GM21576 (cell line): Measurements from ENCODE around the gene CTTNBP2.
A peak's percentile ranks its signal among the peaks of the same experiment; 100 is the strongest.
"Not testable (repeated sequence)": the region's sequence is repeated elsewhere in the genome, so short reads cannot be mapped to it uniquely, and the experiment has no call there.

Experiments
- ATAC-seq: cut with Tn5 transposase; IDR thresholded peaks from one replicate; pipeline ENCODE4 v1.9.1; 2021; ENCODE audit warnings: mild to moderate bottlenecking, moderate library complexity; ENCODE audit not compliant: unreplicated experiment

The CTTNBP2 gene

DNA sequence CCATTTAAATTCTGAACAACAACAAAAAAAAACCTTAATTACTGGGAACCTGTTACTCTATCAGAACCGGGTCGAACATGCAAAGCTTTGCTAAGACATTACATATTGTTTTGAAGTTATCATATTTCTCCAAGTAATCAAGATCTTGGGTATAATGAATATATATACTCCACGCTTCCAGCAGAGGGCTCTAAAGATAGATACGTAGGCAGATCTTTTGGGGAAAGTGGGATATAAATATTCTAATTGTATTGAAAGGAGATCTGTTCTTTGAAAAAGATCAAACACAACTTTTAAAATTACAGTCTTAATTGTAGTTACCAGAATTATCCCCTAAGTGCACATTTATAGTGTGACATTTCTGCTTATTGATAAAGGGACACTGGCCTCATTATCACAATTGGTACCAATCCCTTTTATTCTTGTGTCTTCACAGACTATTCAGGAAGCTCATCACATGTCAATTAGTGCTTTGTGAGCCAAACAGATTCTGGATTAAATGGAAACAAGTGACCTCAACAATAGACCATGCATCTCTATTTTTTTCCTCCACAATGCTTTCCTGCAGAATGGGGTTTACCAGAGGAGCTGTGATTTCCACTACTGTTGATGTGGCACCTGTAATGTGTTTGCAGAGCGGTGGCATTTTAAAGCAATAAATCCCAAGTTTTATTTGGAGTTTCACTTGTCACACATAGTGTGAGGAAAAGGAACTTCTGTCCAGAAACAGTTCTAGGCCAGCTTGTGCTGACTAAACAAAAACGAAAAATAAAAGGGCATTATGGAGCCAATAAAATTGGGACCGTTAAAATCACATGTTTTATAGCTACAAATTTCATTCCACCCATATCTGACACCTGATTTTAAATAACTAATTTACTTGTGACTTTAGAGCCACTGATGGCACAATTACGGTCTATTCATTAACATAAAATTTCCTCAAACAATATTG lies 122.4 kb downstream of the CTTNBP2 start:
- no peak for ATAC-seq

DNA sequence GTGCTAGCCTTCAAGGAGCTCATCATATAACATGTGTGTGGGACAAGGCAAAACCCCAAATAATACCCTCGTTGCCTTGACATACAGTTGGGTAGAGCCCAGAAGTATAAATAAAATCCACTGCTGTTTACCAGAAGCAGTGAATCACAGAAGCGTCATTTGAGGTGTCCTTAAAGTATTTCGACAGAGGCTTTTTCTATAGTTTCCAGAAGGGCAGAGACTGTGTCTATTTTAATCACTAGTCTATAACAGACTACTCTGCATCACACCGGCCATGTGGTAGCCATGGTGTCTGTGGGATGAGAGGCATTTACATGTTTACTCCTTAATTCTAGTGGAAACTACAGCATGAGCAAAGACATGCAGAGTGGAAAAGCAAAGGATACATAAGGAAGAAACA lies 131.3 kb downstream of the CTTNBP2 start:
- no peak for ATAC-seq

DNA sequence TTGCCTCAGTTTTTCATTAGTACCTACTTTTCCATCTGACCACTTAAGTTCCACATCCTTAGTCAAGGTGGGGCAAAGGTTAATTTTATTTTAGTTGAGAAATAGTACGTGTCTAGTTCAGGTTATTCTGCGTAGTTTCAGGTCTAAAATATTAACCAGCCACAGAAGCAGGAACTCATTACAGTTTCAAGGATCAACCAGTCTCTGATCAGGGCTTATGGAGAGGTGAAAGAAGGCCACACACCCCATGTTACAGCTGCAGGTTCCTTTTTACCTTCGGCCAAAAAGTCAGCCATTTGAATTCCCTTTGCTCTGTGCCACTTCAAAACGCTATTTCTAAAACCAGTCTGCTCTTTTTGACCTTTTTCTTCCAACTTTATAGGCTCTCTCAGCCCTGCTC lies 134.2 kb downstream of the CTTNBP2 start:
- ATAC-seq = no peak

DNA sequence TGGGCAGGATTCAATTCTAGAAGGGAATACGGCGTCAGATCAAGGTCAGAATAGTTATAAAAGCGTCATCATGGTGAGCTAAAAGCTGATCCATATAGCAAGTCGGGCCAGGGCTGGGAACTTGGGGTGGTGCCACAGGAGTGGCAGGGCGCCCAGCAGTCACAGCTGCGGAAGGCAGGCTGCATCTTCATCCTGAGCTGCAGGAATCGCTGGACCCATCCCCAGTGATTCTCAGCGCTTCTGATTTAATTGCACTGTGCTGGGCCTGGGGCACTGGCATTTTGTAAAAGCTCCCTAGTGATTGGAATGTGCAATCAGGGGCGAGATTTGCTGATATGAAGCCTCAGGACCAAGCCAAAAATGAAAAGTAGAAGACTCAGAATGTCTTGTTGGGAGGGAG lies 135.3 kb downstream of the CTTNBP2 start:
- no peak for ATAC-seq

DNA sequence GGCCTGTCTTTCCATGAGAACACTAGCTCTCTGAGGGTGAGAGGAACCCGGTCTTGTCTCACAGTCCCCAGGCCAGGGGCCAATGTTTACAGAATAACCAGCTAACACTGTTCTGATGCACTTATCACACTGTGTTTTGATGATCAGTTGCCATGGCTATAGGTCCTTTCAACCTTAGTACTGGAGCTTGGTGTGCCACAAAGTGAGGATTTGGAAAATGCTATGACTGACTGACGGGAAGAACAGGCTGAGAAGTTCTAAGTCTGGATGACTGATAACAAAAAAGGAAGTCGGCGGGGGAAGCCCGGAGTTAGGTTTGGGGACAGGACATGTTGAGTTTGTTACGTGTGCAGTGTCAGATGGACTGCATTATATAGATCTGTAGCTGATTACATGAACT lies 141.8 kb downstream of the CTTNBP2 start:
- ATAC-seq = peak; percentile 89

DNA sequence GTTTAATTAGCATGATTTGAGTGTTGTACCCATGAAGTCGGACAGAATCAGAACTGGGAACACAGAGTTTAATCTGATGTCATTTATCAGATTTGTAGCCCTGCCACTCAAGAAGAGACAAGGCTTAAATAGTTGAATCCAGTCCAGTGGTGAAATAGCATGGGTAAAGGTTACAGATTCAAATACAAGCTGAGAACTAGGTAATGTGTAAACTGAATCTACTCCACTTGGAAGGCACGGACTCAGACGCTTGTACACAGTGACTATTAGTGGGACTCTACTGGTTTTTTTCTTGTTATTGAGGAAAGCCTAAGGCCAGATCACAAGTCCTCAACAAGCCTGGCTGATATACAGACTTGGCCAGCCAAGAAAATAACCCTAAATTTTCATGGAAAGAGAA lies 142.9 kb downstream of the CTTNBP2 start:
- ATAC-seq = no peak

DNA sequence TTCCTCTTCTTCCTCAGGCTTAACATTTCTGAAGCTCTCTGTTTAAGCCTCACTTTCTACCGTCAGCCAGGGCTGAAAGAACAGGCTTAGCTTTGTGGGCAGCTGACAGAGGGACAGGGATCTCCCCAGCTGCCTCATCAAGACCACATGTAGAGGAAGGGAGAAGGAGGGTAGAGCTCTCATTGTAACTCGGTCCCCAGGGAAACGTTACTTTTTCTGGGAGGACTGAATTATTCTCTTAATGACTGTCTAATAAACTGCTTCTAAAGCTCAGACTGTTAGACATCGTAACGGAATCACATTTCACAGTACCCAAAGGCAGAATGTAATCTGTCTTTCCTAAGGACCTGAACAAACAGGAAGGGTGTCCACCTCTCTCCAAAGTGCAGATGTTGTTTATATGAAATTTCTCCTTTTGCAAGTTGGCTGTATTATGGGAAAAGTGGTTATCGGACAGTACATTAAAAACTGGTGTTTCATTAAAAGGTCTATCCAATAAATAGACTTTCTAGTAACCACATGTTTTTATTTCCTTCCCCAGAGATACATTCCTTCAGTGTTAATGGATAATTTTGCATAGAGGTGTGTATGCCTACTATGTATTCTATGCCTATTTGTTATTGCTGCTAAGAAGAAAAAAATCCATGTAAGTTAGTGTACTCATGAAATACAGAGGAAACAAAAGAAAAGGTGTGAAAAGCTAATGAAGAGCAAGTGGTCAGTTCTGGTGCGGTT lies 144.2 kb downstream of the CTTNBP2 start:
- no peak for ATAC-seq

DNA sequence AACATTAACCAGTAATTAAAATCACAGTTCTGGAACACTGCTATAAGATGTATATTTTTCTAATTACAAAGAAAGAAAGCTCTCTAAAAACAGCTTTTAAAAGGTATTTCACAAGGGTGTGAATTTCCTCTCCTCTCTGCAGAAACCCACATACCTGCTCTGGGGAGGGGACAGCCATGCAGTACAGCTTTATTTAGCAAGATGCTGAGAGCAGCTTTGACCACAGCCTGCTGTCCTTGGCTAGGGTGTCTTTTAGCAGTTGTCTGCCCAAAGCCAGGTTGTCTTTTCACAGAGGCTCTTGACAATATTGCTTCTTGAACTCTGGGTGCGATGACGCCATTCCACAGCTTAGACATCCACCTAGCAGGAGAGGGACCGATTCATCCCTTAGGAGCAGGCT lies 148.3 kb downstream of the CTTNBP2 start:
- ATAC-seq = no peak

DNA sequence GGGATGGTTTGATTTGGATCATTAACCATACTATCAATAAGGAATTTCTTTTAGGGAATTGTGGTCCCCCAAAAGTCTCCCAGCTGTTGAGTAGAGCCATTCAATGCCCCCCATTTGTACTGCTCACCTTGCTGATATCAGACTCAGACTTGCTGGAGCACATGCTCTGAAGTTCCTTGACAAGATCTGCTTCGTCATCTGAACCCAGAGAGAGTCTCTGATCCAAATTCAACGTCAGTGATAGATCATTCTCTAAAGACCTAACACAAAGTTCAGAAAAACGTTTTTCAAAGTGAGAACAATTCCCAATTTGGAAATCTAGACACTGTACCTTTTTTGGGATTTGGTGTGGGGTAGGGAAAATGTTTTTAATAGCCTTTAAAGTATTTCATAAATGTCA lies 153.9 kb downstream of the CTTNBP2 start:
- no peak for ATAC-seq

DNA sequence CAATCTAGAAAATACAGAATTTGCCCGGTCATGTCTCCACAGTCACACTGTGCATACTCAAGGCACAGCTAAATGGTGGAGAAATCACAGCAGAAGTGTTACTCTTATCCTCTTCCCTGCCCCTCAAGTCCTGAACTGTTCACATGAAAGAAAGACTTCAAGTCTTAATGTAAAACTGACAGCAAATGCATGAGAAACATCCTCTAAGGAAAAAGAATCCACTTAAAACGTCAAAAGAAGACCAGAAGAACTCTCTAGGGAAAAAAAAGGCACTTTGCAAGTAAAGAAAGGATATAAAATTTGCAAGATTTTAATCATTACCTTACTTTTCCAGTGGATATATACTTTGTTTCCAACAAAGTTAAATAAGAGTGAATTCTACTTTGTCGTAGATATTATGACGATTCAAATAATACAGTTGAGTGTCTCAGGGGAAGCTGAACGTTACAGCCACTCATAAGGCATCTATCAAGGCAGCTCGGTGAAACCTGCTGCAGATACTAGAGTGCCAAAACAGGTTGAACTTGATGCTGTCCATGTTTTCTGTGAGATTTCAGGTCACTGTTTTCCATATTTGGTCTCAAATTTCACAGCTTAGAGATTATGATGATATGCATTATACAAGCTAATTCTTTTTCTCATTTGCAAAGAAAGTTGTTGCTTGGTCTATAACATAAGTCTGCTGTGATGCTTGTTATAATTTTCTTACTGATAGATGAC lies 155.0 kb downstream of the CTTNBP2 start:
- no peak for ATAC-seq

DNA sequence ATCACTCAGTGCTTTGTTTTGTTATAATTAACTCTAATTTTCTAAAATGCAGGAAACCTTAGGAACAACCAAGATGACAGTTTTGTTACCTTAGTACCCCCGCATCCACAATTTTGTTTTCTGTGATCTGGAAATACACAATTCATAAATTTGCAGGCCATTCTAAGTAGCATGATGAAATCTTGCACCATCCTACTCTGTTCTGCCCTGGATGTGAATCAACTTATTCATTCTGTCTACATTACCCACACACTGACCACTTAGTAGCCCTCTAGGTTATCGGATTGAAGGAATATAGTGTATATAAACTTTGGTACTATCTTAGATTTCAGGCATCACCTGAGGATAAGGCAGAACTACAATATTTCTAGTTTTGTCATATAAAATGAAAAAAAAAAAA lies 155.9 kb downstream of the CTTNBP2 start:
- ATAC-seq = no peak

DNA sequence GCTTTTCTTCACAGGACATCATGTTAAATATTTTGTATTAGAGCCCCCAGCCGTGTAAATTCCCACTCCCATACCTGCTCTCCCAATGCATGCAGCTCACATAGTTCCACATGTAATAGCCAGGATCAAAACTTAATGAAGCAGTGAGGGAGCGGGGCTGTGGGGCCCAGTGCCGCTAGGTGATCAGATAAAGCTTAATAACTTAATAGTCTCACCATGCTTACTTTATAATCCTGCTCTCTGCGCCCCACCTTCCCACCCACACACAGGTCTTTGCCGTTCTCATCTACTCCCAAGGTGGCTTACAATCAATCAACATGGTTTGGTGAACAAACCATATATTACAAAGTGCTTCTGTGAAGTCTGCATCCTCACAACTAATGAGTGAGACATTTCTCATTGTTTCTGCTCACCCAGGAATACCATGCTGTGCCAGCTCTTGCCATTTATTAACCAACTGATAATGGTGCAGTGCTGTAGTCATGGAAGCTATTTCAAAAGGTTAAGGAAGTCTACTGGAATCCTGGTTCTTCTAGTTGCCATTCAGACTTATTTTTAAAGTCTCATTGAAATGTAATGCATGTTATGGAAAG lies 156.4 kb downstream of the CTTNBP2 start:
- ATAC-seq = no peak

DNA sequence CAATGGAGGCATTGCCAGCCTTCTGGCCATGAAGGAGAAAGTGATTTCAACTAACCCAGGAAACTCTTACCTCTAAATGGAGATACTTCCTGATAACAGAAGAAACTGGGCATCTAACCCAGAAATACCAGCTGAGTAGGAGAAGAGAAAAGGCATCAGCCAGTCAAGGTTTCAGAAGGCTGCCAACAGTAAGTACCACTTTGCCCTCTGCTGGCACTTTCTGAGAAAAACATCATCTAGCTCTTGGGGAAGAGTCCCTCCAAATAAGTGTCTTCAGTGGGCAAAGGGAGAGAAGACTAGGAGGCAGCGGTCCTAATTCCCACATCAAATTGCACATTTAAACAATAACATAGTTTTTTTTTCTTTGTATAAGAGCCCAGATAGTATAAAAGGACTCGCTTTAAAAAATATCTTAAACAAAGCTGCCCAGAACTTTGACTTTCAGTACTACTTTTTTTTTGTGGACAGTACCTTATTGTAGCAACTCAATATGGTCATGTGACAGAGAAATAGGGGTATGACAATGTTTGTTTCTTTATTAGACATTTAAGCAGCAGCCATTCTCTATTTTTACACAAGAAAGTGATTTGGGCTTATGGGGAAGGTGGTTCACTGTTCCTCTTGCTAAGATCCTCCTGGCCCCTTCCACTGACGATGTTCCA lies 157.3 kb downstream of the CTTNBP2 start:
- peak; percentile 83 for ATAC-seq

DNA sequence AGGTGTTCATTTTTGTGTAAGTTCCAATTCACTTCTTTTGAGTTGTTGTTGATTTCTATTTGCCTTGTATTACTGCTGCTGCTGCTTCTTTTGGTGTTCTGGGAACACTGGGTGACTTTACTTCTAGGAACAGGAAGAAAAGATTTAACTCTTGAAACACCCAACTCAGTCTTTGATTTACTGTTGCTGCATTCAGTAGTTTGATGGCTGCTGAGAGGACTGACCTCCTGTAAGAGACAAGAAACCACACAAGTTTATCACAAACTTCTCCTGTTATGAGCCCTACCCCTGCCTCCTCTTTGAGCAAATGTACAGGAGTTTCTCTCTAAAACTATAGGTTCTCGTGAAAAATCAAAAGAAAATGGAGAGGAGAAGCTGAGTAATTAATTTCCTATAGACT lies 161.7 kb downstream of the CTTNBP2 start:
- ATAC-seq = no peak

DNA sequence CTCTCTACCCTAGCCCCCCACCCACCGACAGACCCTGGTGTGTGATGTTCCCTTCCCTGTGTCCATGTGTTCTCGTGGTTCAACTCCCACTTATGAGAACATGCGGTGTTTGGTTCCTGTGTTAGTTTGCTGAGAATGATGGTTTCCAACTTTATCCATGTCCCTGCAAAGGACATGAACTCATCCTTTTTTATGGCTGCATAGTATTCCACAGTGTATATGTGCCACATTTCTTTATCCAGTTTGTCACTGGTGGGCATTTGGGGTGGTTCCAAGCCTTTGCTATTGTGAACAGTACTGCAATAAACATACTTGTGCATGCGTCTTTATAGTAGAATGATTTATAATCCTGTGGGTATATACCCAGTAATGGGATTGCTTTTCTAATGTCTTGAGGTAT lies 165.1 kb downstream of the CTTNBP2 start:
- ATAC-seq = not testable (repeated sequence)

DNA sequence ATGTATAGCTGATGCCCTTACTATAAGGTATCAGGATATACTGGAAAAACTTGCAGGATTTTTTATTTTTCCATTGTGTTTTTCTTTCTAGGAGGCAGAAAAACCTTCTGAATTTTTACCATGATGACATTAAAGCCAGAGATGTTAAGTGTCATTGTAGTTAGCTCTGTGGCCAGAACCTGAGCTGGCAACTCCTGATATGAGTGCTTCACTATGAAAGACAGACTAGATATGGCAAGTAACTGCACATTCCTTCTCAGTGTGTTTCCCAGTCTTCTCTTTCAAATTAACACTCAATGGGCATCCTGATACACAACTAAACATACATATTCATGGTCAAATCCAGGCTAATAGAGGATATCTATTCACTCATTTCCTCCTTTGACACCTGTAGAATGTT lies 166.2 kb downstream of the CTTNBP2 start:
- no peak for ATAC-seq

DNA sequence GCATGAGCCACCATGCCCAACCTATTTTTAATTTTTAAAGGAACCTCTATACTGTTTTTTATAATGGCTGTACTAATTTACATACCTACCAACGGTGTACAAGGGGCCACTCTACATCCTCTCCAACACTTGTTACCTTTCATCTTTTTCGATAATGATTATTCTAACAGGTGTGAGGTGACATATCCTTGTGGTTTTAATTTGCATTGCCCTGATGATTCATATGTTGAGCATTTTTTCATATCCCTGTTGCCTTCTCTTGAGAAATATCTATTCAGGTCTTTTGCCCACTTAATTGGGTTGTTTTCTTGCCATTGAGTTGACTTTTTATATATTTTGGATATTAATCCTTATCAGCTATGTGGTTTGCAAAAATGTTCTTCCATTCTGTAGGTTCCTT lies 167.0 kb downstream of the CTTNBP2 start:
- ATAC-seq = no peak

DNA sequence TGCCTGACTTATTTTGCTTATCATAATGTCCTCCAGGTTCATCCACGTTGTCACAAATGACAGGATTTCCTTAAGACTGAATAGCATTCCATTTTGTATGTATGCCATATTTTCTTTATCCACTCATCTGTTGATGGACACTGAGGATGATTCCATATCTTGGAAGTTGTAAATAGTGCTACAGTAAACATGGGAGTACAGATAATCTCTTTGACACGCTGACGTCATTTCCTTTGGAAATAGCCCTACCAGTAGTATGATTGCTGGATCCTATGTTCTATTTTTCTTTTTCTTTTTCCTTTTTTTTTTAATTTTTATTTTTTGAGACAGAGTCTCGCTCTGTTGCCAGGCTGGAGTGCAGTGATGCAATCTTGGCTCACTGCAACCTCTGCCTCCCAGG lies 167.6 kb downstream of the CTTNBP2 start:
- no peak for ATAC-seq

DNA sequence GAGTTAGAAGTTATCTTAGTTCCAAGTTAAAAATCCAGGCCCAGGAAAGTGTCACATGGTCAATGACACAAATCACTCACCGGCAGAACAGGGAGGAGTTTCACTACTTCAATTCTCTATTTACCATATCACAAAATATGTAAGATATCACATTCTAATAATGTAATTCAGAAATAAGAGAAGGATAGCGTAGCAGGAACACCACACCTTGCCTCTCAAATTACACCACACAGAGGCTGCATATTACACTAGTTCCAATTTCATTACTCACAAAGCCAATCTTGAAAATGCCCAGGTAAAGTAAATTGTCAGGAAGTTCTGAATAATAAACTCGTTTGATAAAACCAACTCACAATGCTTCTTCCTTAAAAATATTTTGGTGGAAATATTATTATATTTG lies 169.2 kb downstream of the CTTNBP2 start:
- ATAC-seq = no peak

DNA sequence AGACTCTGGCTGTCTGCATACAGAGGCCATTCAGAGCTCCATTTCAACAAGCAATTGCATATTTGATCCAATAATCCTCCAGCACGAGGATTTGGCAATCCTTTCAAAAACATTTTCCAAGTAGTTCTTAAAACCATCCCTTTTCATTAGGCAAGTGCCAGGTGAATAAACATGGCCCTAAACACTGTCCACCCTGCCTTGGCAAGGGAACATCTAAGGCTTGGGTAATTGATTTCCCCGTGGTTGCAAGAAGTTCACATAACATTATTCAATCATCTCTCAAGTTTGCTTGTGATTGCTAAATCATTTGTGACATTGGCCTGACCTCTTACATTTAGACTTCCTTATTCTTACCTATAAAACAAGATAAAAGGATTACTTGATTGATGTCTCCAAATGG lies 175.2 kb downstream of the CTTNBP2 start:
- ATAC-seq = no peak

DNA sequence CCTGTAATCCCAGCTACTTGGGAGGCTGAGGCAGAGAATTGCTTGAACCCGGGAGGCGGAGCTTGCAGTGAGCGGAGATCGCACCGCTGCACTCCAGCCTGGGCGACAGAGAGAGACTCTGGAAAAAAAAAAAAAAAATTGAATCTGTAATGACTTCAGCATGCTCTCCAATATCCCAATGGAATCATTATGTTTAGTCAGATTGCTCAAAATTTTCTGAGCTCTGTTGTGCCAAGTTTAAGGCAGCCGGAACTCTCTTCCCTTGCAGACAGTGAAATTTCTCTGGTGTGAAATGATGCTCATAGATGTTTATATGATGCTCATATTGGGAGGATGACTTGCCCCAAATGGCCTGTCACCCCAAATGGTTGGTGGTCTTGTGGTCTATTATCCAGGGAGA lies 180.9 kb downstream of the CTTNBP2 start:
- ATAC-seq = no peak
